ENCODE data around the gene PCAT7. TPM values are rescaled to one million over a fixed set of nuclear protein-coding genes. Genes with fewer than 3 reads are reported as not detected.

The PCAT7 gene
- total and polyA plus RNA-seq, 2 experiments from 2014 or later = 9.6 to 12.8 TPM

DNA sequence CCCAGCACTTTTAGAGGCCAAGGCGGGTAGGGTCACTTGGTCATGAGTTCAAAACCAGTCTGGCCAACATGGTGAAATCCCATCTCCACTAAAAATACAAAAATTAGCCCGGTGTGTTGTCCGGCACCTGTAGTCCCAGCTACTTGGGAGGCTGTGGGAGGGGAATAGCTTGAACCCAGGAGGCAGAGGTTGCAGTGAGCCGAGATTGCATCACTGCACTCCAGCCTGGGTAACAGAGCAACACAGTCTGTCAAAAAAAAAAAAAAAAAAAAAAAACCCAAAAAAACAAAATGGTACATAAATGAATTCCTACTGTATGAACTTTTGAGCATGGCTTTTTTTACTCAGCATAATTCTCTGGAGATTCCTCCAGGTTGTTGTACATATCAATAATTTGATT, 37.6 kb upstream of the PCAT7 start:
- TF ChIP-seq EZH2 (IDR thresholded peaks at IDR 0.05; ENCODE audit: borderline replicate concordance) (no peak), EZH2phosphoT487 (IDR thresholded peaks at IDR 0.05; ENCODE audit: low read depth, severe bottlenecking, unreplicated experiment) (no peak)
- TF ChIP-seq, protein P1, sequence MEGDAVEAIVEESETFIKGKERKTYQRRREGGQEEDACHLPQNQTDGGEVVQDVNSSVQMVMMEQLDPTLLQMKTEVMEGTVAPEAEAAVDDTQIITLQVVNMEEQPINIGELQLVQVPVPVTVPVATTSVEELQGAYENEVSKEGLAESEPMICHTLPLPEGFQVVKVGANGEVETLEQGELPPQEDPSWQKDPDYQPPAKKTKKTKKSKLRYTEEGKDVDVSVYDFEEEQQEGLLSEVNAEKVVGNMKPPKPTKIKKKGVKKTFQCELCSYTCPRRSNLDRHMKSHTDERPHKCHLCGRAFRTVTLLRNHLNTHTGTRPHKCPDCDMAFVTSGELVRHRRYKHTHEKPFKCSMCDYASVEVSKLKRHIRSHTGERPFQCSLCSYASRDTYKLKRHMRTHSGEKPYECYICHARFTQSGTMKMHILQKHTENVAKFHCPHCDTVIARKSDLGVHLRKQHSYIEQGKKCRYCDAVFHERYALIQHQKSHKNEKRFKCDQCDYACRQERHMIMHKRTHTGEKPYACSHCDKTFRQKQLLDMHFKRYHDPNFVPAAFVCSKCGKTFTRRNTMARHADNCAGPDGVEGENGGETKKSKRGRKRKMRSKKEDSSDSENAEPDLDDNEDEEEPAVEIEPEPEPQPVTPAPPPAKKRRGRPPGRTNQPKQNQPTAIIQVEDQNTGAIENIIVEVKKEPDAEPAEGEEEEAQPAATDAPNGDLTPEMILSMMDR (IDR thresholded peaks at IDR 0.05; ENCODE audit: poor library complexity) = no peak
- Histone ChIP-seq H3K9me2 (replicated peaks; ENCODE audit: insufficient read depth) (no peaks in the 10 kb centered on the region), H3K4me1 (ENCODE audit: insufficient read depth) (no peaks in the 10 kb centered on the region), H3K9me3 (ENCODE audit: low read depth) (no peaks in the 10 kb centered on the region), H3K27me3 (no peaks in the 10 kb centered on the region), H4K20me1 (ENCODE audit: insufficient read depth, poor library complexity, severe bottlenecking) (peaks cover 5% of the 10 kb centered on the region), H3K36me3 (replicated peaks; ENCODE audit: insufficient read depth, low read depth) (no peaks in the 10 kb centered on the region), H3K79me2 (peaks cover 22% of the 10 kb centered on the region), H3K27ac (no peak overlapping the region), H3K4me2 (no peak overlapping the region), H3K4me3 (no peak overlapping the region), H2AFZ (no peak overlapping the region)
- WGBS (ENCODE audit: low lambda C conversion rate, missing lambda C conversion rate) = 90% methylated on average over 3 of the region's 4 CpGs
- DNase-seq (ENCODE audit: low spot score) = no peak

DNA sequence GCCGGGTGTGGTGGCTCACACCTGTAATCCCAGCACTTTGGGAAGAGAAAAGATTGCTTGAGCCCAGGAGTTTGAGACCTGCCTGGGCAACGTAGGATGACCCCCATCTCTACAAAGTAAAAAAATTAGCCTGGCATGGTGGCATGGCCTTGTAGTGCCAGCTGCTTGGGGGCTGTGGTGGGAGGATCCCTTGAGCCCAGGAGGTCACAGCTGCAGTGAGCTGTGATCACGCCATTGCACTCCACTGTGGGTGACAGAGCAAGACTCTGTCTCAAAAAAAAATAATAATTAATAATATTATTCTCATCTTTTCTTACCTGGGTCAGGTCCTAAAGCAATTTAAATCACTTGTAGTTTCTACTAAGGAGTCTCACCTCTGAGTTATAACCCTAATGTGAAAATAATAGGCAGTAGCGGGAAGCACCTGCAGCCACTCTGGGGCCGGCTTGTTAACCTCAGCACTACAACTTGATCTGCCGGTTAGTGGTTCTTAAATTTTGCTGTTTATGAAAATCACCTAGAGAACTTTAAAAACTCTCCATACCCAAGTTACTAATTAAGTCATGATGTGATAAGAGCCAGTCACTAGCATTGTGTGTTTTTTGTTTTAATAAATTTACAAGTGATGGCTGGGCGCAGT, 29.4 kb upstream of the PCAT7 start:
- DNase-seq (ENCODE audit: low spot score) = no peak
- Histone ChIP-seq H3K79me2 (peaks cover 37% of the 10 kb centered on the region), H3K27ac (no peak overlapping the region), H3K9me3 (ENCODE audit: low read depth) (no peaks in the 10 kb centered on the region), H3K4me1 (ENCODE audit: insufficient read depth) (no peaks in the 10 kb centered on the region), H3K36me3 (replicated peaks; ENCODE audit: insufficient read depth, low read depth) (no peaks in the 10 kb centered on the region), H3K4me3 (no peak overlapping the region), H4K20me1 (ENCODE audit: insufficient read depth, poor library complexity, severe bottlenecking) (no peaks in the 10 kb centered on the region), H3K9me2 (replicated peaks; ENCODE audit: insufficient read depth) (no peaks in the 10 kb centered on the region), H3K4me2 (no peak overlapping the region), H3K27me3 (no peaks in the 10 kb centered on the region), H2AFZ (no peak overlapping the region)
- TF ChIP-seq, protein P1 (IDR thresholded peaks at IDR 0.05; ENCODE audit: poor library complexity) = no peak
- TF ChIP-seq EZH2phosphoT487 (IDR thresholded peaks at IDR 0.05; ENCODE audit: low read depth, severe bottlenecking, unreplicated experiment) (no peak), EZH2 (IDR thresholded peaks at IDR 0.05; ENCODE audit: borderline replicate concordance) (no peak)
- WGBS (ENCODE audit: low lambda C conversion rate, missing lambda C conversion rate) = 99% methylated on average over 7 of the region's 7 CpGs

DNA sequence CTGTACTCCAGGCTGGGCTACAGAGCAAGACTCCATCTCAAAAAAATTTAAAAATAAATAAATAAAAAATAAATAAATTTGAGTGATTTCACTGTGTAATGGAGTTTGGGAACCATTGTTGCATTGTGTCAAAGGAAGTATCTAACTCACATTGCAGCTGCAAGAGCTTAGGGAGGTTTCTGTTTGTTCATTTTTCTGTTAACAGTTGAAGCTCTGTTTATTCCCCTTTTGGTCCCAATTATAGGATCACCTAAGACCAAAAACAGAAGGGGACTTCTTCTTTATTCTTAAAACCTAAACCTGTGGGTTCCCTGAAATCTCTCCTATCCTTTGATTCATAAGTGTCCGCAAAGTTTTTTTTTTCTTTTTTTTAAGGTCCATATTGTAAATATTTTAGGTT, 28.6 kb upstream of the PCAT7 start:
- no peaks in the 10 kb centered on the region for H3K9me3 ChIP-seq (ENCODE audit: low read depth)
- H3K79me2 ChIP-seq = peaks cover 42% of the 10 kb centered on the region
- H3K4me1 ChIP-seq (ENCODE audit: insufficient read depth) = no peaks in the 10 kb centered on the region
- no peak overlapping the region for H2AFZ ChIP-seq
- no peaks in the 10 kb centered on the region for H3K9me2 ChIP-seq (replicated peaks; ENCODE audit: insufficient read depth)
- no peaks in the 10 kb centered on the region for H4K20me1 ChIP-seq (ENCODE audit: insufficient read depth, poor library complexity, severe bottlenecking)
- no peak for DNase-seq (ENCODE audit: low spot score)
- WGBS (ENCODE audit: low lambda C conversion rate, missing lambda C conversion rate) = 94% methylated on average over 1 of the region's 1 CpG
- no peak overlapping the region for H3K27ac ChIP-seq
- no peak overlapping the region for H3K4me3 ChIP-seq
- H3K4me2 ChIP-seq = no peak overlapping the region
- TF ChIP-seq EZH2phosphoT487 (IDR thresholded peaks at IDR 0.05; ENCODE audit: low read depth, severe bottlenecking, unreplicated experiment) (no peak), EZH2 (IDR thresholded peaks at IDR 0.05; ENCODE audit: borderline replicate concordance) (no peak)
- TF ChIP-seq, protein P1 (IDR thresholded peaks at IDR 0.05; ENCODE audit: poor library complexity) = no peak
- H3K36me3 ChIP-seq (replicated peaks; ENCODE audit: insufficient read depth, low read depth) = no peaks in the 10 kb centered on the region
- no peaks in the 10 kb centered on the region for H3K27me3 ChIP-seq
